Fibroblast of gingiva (primary cell): Measurements from ENCODE around the gene ENPP3.
"Not testable (repeated sequence)": the region's sequence is repeated elsewhere in the genome, so short reads cannot be mapped to it uniquely, and the experiment has no call there.

Experiments
- DNase-seq: peaks from one replicate; pipeline ENCODE4 v3.0.0-alpha.2; 2011; ENCODE audit warnings: low read depth

The ENPP3 gene

GRCh38 chr6:131736003-131736596 lies 99.0 kb downstream of the ENPP3 start:
- DNase-seq, result no peak

GRCh38 chr6:131736811-131737210 lies 99.7 kb downstream of the ENPP3 start:
- no peak for DNase-seq

- DNase-seq, result no peak
These were observed 102.0 kb downstream of the ENPP3 start for GRCh38 chr6:131739136-131739535.

- DNase-seq, result no peak
These were observed 103.1 kb downstream of the ENPP3 start for GRCh38 chr6:131740161-131740560.

- DNase-seq, result no peak
These were observed 104.7 kb downstream of the ENPP3 start for GRCh38 chr6:131741688-131742393.

- no peak for DNase-seq
These were observed 107.6 kb downstream of the ENPP3 start for GRCh38 chr6:131744432-131745287.

- no peak for DNase-seq
These were observed 108.4 kb downstream of the ENPP3 start for GRCh38 chr6:131745476-131745875.

GRCh38 chr6:131747821-131748353 lies 110.8 kb downstream of the ENPP3 start:
- DNase-seq, result no peak

- no peak for DNase-seq
These were observed 111.9 kb downstream of the ENPP3 start for GRCh38 chr6:131749023-131749422.

- DNase-seq, result not testable (repeated sequence)
These were observed 114.1 kb downstream of the ENPP3 start for GRCh38 chr6:131751012-131751715.

- DNase-seq, result peak; percentile 28
These were observed 117.0 kb downstream of the ENPP3 start for GRCh38 chr6:131754088-131754487.

- DNase-seq, result no peak
These were observed 117.8 kb downstream of the ENPP3 start for GRCh38 chr6:131754715-131755567.

- peak; percentile 84 for DNase-seq
These were observed 118.5 kb downstream of the ENPP3 start for GRCh38 chr6:131755597-131755996.

GRCh38 chr6:131756039-131756438 lies 118.9 kb downstream of the ENPP3 start:
- DNase-seq, result no peak

- no peak for DNase-seq
These were observed 121.8 kb downstream of the ENPP3 start for GRCh38 chr6:131758920-131759319.

- no peak for DNase-seq
These were observed 124.1 kb downstream of the ENPP3 start for GRCh38 chr6:131761060-131761761.

- DNase-seq, result no peak
These were observed 124.6 kb downstream of the ENPP3 start for GRCh38 chr6:131761762-131762067.

- DNase-seq, result no peak
These were observed 125.9 kb downstream of the ENPP3 start for GRCh38 chr6:131762984-131763383.

- no peak for DNase-seq
These were observed 126.6 kb downstream of the ENPP3 start for GRCh38 chr6:131763749-131764148.

GRCh38 chr6:131764350-131764749 lies 127.2 kb downstream of the ENPP3 start:
- DNase-seq, result peak; percentile 65
